Right hindlimb (tissue), 1 donor: ENCODE measurements around the gene PLD3.
"Not testable (repeated sequence)": the region's sequence is repeated elsewhere in the genome, so short reads cannot be mapped to it uniquely, and the experiment has no call there.

Experiments
- DNase-seq: peaks from one replicate; pipeline ENCODE4 v3.0.0-alpha.2; 2018

The PLD3 gene

GRCh38 chr19:40365613-40366401 lies 17.3 kb downstream of the PLD3 start:
- DNase-seq: peak; percentile 94

GRCh38 chr19:40366697-40367561 lies 18.4 kb downstream of the PLD3 start:
- DNase-seq: peak; percentile 46

GRCh38 chr19:40367577-40368434 lies 19.3 kb downstream of the PLD3 start:
- DNase-seq: no peak

GRCh38 chr19:40369797-40370196 lies 21.3 kb downstream of the PLD3 start:
- DNase-seq: no peak

GRCh38 chr19:40370253-40370652 lies 21.8 kb downstream of the PLD3 start:
- DNase-seq: not testable (repeated sequence)

- DNase-seq: no peak
These were observed 22.7 kb downstream of the PLD3 start for GRCh38 chr19:40370997-40371801.

GRCh38 chr19:40371802-40372122 lies 23.3 kb downstream of the PLD3 start:
- no peak for DNase-seq

GRCh38 chr19:40374084-40374483 lies 25.6 kb downstream of the PLD3 start:
- no peak for DNase-seq

GRCh38 chr19:40376286-40376862 lies 27.9 kb downstream of the PLD3 start:
- DNase-seq: no peak

- no peak for DNase-seq
These were observed 29.4 kb downstream of the PLD3 start for GRCh38 chr19:40377876-40378385.

- DNase-seq: no peak
These were observed 30.0 kb downstream of the PLD3 start for GRCh38 chr19:40378509-40378908.

- DNase-seq: no peak
These were observed 31.1 kb downstream of the PLD3 start for GRCh38 chr19:40379446-40380198.

GRCh38 chr19:40380199-40381037 lies 31.9 kb downstream of the PLD3 start:
- no peak for DNase-seq

- no peak for DNase-seq
These were observed 32.8 kb downstream of the PLD3 start for GRCh38 chr19:40381321-40381720.

- no peak for DNase-seq
These were observed 35.3 kb downstream of the PLD3 start for GRCh38 chr19:40383668-40384248.

- no peak for DNase-seq
These were observed 38.7 kb downstream of the PLD3 start for GRCh38 chr19:40387155-40387554.

GRCh38 chr19:40388481-40388880 lies 40.0 kb downstream of the PLD3 start:
- no peak for DNase-seq

GRCh38 chr19:40389404-40390083 lies 41.0 kb downstream of the PLD3 start:
- DNase-seq: no peak
